K562 (cell line): ENCODE measurements around the gene MYOM1. TPM values are rescaled to one million over a fixed set of nuclear protein-coding genes. Genes with fewer than 3 reads are reported as not detected.

ENCODE experiments used
- ARHGAP35 ChIP-seq: fragments of 450-650 bp; IDR thresholded peaks from 2 replicates; pipeline ENCODE4 v1.6.1; 2018; ENCODE audit not compliant: partially characterized antibody
- DNMT1 ChIP-seq: fragments of 450-650 bp; IDR thresholded peaks from 2 replicates; pipeline ENCODE4 v1.6.1; 2016; ENCODE audit warnings: antibody characterized with exemption, mild to moderate bottlenecking
- ELF2 ChIP-seq: fragments of 250-450 bp; sonication (Bioruptor Pico); IDR thresholded peaks from 2 replicates; pipeline ENCODE4 v1.5.0; 2021; ENCODE audit warnings: mild to moderate bottlenecking
- HMGN3 ChIP-seq: IDR thresholded peaks from 2 replicates; pipeline ENCODE4 v1.6.1; 2011; ENCODE audit warnings: borderline replicate concordance, low read depth, mild to moderate bottlenecking, mixed read lengths, low read length; ENCODE audit not compliant: insufficient read length; ENCODE audit errors: extremely low read depth
- MCM3 ChIP-seq: fragments of 450-650 bp; IDR thresholded peaks from 2 replicates; pipeline ENCODE4 v1.6.1; 2016
- PTRF ChIP-seq: fragments of 450-650 bp; IDR thresholded peaks from 2 replicates; pipeline ENCODE4 v1.6.1; 2016; ENCODE audit warnings: mild to moderate bottlenecking, missing genetic modification characterization, missing compliant biosample characterization
- PURB ChIP-seq: sonication (generic); formaldehyde crosslinking; IDR thresholded peaks from 2 replicates; pipeline ENCODE4 v1.9.0; 2021; ENCODE audit warnings: low read depth, mild to moderate bottlenecking, missing genetic modification reagents
- RFX1 ChIP-seq: fragments of 450-650 bp; IDR thresholded peaks from 2 replicates; pipeline ENCODE4 v1.6.1; 2016; ENCODE audit warnings: mild to moderate bottlenecking, moderate library complexity
- SLC30A9 ChIP-seq: fragments of 250-450 bp; sonication (Bioruptor Pico); IDR thresholded peaks from 2 replicates; pipeline ENCODE4 v1.8.0; 2022; ENCODE audit warnings: mild to moderate bottlenecking, moderate library complexity
- TEAD4 ChIP-seq, 2 experiments: sonication (generic) in 1 of 2; formaldehyde crosslinking in 1 of 2; IDR thresholded peaks; 2 replicates each; pipeline versions ENCODE4 v1.6.1 to v1.8.0; 2012 to 2022; ENCODE audit warnings: borderline replicate concordance in 1 of 2, inconsistent platforms in 1 of 2, low read length in 1 of 2, mild to moderate bottlenecking in 1 of 2, missing genetic modification reagents in 1 of 2
- ZNF57 ChIP-seq: fragments of 450-650 bp; formaldehyde crosslinking; IDR thresholded peaks from 2 replicates; pipeline ENCODE4 v1.4.0; 2020; ENCODE audit warnings: mild to moderate bottlenecking, moderate library complexity
- polyA plus RNA-seq, 8 experiments: library from polyadenylated mRNA; depleted of rRNA in 4 of 8; stranded (reverse) in 5 of 8; unstranded in 3 of 8; fragments of >200 nt; fragmentation: Nextera tagmentation in 2 of 8; fragmentation: Illumina TruSeq in 1 of 8; extraction: Ambion mirVana in 2 of 8; extraction: Trizol in 1 of 8; gene quantifications; 2 replicates each; pipeline versions ENCODE4 v1.2.1 to v1.2.3, GENCODE V29; 2011 to 2014; ENCODE audit warnings: inconsistent platforms in 1 of 8, missing spikeins in 1 of 8
- total RNA-seq, 7 experiments: library from RNA; depleted of rRNA in 6 of 7; stranded (reverse); fragments of >200 nt in 6 of 7; fragmentation: Illumina TruSeq in 2 of 7; extraction: Trizol in 2 of 7; gene quantifications; 2 replicates each; pipeline versions ENCODE4 v1.2.1 to v1.2.3, GENCODE V29; 2011 to 2021; ENCODE audit warnings: low replicate concordance in 1 of 7
- TF ChIP-seq, protein P1 (sequence below): fragments of 250-450 bp; sonication (Bioruptor Pico); IDR thresholded peaks from 2 replicates; pipeline ENCODE4 v1.5.0; 2021; ENCODE audit warnings: mild to moderate bottlenecking, moderate library complexity
- TF ChIP-seq, protein P2 (sequence below): sonication (generic); formaldehyde crosslinking; IDR thresholded peaks from 2 replicates; pipeline ENCODE4 v1.8.0; 2023; ENCODE audit warnings: missing genetic modification reagents, mild to moderate bottlenecking, borderline replicate concordance
- TF ChIP-seq, protein P3 (sequence below): fragments of 250-450 bp; sonication (Bioruptor Pico); IDR thresholded peaks from 2 replicates; pipeline ENCODE4 v1.5.0; 2022; ENCODE audit warnings: mild to moderate bottlenecking

Gene MYOM1
- total and polyA plus RNA-seq, 9 of the 15 experiments (the other 6 are each of a cell fraction or from before 2014, with no cell fraction given) = 0.01 to 0.62 (median 0.25) TPM

DNA sequence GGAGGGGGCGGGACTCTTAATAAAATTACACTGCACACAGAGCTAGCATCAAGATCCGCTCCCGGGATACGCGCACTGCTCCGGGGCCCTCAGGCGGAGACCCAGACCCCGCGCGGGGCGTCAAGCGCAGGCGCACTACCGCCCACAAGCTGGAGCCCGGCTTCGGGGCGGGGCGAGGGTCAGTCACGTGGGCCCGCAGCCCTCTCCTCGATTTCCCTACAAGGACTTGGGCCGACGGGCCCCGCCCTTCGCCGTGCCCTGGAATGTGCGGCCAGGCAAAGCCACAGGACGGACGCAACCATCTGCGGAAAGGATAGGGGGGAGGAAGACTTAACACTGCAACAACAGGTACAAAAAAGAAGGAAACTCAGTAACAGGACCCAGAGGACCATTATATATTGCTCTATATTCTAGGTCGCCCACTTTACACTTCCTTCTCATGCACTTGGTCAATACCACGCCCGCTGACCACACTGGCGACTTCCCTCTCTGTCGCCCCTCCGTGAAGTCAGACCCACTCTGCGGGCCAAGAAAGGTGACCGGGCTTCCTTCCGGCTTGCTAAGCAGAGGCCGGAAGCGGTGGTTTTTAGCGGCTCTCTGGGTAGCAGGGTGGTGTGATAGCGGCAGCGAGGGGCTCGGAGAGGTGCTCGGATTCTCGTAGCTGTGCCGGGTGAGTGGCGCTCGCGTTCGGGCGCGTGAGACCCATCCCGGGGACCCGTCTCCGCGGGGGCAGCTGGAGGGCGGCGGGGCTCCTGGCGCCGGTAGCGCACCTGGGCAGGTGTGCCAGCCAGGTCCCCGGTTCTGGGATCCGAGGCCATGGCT lies 27.7 kb upstream of the MYOM1 start, which contains the start of gene MYL12A (continued):
- TF ChIP-seq, protein P1, sequence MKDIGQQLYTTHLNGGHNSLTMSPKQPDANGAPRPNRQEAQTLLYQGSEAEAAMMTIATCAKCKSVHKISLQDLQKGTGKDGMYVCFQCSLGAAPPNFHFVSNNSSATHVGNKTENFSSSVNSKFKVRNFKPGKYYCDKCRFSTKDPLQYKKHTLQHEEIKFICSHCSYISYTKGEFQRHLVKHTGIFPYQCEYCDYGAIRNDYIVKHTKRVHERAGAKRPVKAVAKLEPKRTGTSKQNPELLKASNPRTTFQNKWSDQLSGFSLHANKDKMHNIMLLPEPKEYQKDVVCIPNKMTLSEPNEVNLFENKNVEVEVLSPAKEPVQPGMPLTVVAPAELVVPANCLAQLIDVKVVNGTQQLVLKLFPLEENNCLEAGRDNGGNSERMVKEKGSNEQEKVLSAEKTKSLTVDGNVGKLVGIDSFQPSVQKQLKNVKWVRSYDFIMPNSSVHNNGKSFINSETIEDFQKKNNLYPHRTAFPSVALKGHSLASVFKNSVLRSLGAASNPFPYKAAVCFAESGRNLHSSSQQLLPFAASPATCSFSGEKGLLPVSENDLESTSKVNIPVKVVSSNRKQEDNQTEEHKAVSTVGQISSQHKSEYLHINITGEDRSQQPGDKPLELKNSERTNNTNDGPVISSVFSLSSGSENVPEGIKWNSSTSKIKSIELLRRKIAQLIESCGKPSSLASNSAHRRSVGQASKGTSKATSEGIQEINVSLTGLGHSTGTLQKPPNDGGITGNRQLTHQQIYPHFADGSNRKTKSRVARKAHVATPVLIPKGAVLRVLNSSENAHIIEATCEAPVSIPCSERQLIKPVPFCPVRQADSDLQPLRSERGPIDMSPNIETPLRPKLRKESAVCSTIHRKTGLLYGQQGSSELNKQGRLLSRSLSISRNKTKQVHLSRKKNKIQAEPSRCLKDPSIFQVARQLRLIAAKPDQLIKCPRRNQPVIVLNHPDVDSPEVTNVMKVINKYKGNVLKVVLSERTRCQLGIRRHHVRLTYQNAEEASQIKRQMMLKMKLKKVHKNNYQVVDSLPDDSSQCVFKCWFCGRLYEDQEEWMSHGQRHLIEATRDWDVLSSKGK = no peak
- TF ChIP-seq TEAD4 (IDR thresholded peaks at IDR 0.05; ENCODE audit: low read length) (peak; percentile 95), TEAD4 (CRISPR knock-in tag; IDR thresholded peaks at IDR 0.05; ENCODE audit: borderline replicate concordance) (peak; percentile 100), MCM3 (no peak), PTRF (tag) (no peak), DNMT1 (peak; percentile 55; the same call in 1 of the 2 replicates), SLC30A9 (no peak), ELF2 (CRISPR knock-in tag) (peak; percentile 92), RFX1 (no peak), PURB (CRISPR knock-in tag) (no peak), ARHGAP35 (no peak), HMGN3 (peak; percentile 95), ZNF57 (CRISPR knock-in tag) (no peak; the same call in 1 of the 2 replicates)
- TF ChIP-seq, protein P2, sequence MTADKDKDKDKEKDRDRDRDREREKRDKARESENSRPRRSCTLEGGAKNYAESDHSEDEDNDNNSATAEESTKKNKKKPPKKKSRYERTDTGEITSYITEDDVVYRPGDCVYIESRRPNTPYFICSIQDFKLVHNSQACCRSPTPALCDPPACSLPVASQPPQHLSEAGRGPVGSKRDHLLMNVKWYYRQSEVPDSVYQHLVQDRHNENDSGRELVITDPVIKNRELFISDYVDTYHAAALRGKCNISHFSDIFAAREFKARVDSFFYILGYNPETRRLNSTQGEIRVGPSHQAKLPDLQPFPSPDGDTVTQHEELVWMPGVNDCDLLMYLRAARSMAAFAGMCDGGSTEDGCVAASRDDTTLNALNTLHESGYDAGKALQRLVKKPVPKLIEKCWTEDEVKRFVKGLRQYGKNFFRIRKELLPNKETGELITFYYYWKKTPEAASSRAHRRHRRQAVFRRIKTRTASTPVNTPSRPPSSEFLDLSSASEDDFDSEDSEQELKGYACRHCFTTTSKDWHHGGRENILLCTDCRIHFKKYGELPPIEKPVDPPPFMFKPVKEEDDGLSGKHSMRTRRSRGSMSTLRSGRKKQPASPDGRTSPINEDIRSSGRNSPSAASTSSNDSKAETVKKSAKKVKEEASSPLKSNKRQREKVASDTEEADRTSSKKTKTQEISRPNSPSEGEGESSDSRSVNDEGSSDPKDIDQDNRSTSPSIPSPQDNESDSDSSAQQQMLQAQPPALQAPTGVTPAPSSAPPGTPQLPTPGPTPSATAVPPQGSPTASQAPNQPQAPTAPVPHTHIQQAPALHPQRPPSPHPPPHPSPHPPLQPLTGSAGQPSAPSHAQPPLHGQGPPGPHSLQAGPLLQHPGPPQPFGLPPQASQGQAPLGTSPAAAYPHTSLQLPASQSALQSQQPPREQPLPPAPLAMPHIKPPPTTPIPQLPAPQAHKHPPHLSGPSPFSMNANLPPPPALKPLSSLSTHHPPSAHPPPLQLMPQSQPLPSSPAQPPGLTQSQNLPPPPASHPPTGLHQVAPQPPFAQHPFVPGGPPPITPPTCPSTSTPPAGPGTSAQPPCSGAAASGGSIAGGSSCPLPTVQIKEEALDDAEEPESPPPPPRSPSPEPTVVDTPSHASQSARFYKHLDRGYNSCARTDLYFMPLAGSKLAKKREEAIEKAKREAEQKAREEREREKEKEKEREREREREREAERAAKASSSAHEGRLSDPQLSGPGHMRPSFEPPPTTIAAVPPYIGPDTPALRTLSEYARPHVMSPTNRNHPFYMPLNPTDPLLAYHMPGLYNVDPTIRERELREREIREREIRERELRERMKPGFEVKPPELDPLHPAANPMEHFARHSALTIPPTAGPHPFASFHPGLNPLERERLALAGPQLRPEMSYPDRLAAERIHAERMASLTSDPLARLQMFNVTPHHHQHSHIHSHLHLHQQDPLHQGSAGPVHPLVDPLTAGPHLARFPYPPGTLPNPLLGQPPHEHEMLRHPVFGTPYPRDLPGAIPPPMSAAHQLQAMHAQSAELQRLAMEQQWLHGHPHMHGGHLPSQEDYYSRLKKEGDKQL (CRISPR knock-in tag) = no peak
- TF ChIP-seq, protein P3, sequence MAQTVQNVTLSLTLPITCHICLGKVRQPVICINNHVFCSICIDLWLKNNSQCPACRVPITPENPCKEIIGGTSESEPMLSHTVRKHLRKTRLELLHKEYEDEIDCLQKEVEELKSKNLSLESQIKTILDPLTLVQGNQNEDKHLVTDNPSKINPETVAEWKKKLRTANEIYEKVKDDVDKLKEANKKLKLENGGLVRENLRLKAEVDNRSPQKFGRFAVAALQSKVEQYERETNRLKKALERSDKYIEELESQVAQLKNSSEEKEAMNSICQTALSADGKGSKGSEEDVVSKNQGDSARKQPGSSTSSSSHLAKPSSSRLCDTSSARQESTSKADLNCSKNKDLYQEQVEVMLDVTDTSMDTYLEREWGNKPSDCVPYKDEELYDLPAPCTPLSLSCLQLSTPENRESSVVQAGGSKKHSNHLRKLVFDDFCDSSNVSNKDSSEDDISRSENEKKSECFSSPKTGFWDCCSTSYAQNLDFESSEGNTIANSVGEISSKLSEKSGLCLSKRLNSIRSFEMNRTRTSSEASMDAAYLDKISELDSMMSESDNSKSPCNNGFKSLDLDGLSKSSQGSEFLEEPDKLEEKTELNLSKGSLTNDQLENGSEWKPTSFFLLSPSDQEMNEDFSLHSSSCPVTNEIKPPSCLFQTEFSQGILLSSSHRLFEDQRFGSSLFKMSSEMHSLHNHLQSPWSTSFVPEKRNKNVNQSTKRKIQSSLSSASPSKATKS (CRISPR knock-in tag) = 0 out of 2 replicates have a peak, but pooled peaks have one; percentile 59
